IMR-90 (cell line): ENCODE measurements around the gene ATP6V1F. TPM values are rescaled to one million over a fixed set of nuclear protein-coding genes. Genes with fewer than 3 reads are reported as not detected.

ENCODE experiments used
- ATAC-seq: fragments of 200-7000 bp; cut with Tn5 transposase; 2 replicates; pipeline ENCODE4 v1.9.1; 2020; ENCODE audit warnings: low read depth, mild to moderate bottlenecking, moderate library complexity
- BruUV-seq: library from RNA; stranded (reverse); fragments of 400-500 nt; replicated peaks from 2 replicates; lab custom pipeline; 2021; lab: Mats Ljungman, UMichigan
- CTCF ChIA-PET: fragments of 300-600 bp; formaldehyde crosslinking; extraction: SDS; loops from one replicate; lab custom pipeline; 2021; ENCODE audit warnings: antibody characterized with exemption; lab: Yijun Ruan, JAX
- POLR2A ChIA-PET: fragments of 300-600 bp; sonication (Branson Sonifier 250); formaldehyde crosslinking; loops from one replicate; lab custom pipeline; 2022; ENCODE audit warnings: antibody characterized with exemption; ENCODE audit not compliant: unreplicated experiment; lab: Charles Lee
- DNase-seq: peaks from one replicate; pipeline ENCODE4 v3.0.0; 2013
- H2AFZ ChIP-seq: replicated peaks from 2 replicates; pipeline ENCODE3; 2013; ENCODE audit warnings: low read length, mild to moderate bottlenecking; ENCODE audit not compliant: poor library complexity
- H2AK5ac ChIP-seq: 2 replicates; pipeline ENCODE4 v1.6.1; 2013; ENCODE audit warnings: low read depth, low read length, inconsistent platforms
- H2AK9ac ChIP-seq: replicated peaks from 2 replicates; pipeline ENCODE3; 2013; ENCODE audit warnings: mild to moderate bottlenecking, low read depth, low read length, moderate library complexity; ENCODE audit not compliant: poor library complexity
- H2BK120ac ChIP-seq: 2 replicates; pipeline ENCODE4 v1.6.1; 2013; ENCODE audit warnings: low read depth, low read length, inconsistent platforms
- H2BK15ac ChIP-seq: 3 replicates; pipeline ENCODE4 v1.6.1; 2013; ENCODE audit warnings: low read depth, low read length, inconsistent platforms
- H2BK20ac ChIP-seq: 2 replicates; pipeline ENCODE4 v1.6.1; 2013; ENCODE audit warnings: low read depth, mild to moderate bottlenecking, inconsistent platforms, low read length, moderate library complexity
- H2BK5ac ChIP-seq: 2 replicates; pipeline ENCODE4 v1.6.1; 2013; ENCODE audit warnings: mild to moderate bottlenecking, low read depth, low read length, inconsistent platforms; ENCODE audit not compliant: poor library complexity, severe bottlenecking
- H3K14ac ChIP-seq: replicated peaks from 2 replicates; pipeline ENCODE4 v1.6.1; 2013; ENCODE audit warnings: low read depth, low read length, inconsistent platforms
- H3K18ac ChIP-seq: 2 replicates; pipeline ENCODE4 v1.6.1; 2013; ENCODE audit warnings: low read depth, low read length, control low read depth
- H3K23ac ChIP-seq: 2 replicates; pipeline ENCODE4 v1.6.1; 2013; ENCODE audit warnings: low read depth, low read length, inconsistent platforms
- H3K27ac ChIP-seq: 2 replicates; pipeline ENCODE4 v1.5.1; 2013; ENCODE audit warnings: mild to moderate bottlenecking, control low read depth, low read length; ENCODE audit not compliant: insufficient read depth
- H3K27me3 ChIP-seq: 2 replicates; pipeline ENCODE4 v1.6.1; 2013; ENCODE audit warnings: low read length; ENCODE audit not compliant: control insufficient read depth, insufficient read depth
- H3K36me3 ChIP-seq: 2 replicates; pipeline ENCODE4 v1.6.1; 2013; ENCODE audit warnings: low read length, mixed read lengths; ENCODE audit not compliant: control insufficient read depth, insufficient read depth
- H3K4ac ChIP-seq: 2 replicates; pipeline ENCODE4 v1.6.1; 2013; ENCODE audit warnings: low read depth, low read length, inconsistent platforms
- H3K4me1 ChIP-seq: 2 replicates; pipeline ENCODE4 v1.6.1; 2013; ENCODE audit warnings: low read length, mixed read lengths; ENCODE audit not compliant: control insufficient read depth, insufficient read depth
- H3K4me2 ChIP-seq: 2 replicates; pipeline ENCODE4 v1.6.1; 2013; ENCODE audit warnings: low read depth, mild to moderate bottlenecking, control low read depth, low read length, moderate library complexity
- H3K4me3 ChIP-seq: 2 replicates; pipeline ENCODE4 v1.5.1; 2013; ENCODE audit warnings: low read depth, mild to moderate bottlenecking, control low read depth, low read length, moderate library complexity; ENCODE audit not compliant: insufficient read depth
- H3K56ac ChIP-seq: 2 replicates; pipeline ENCODE4 v1.6.1; 2013; ENCODE audit warnings: low read length, inconsistent platforms; ENCODE audit not compliant: insufficient read depth; ENCODE audit errors: extremely low read depth
- H3K79me1 ChIP-seq, 2 experiments: 2 replicates each; pipeline ENCODE4 v1.6.1; 2013; ENCODE audit warnings: low read length in 2 of 2, inconsistent platforms in 1 of 2, low read depth in 1 of 2
- H3K9ac ChIP-seq: 2 replicates; pipeline ENCODE4 v1.6.1; 2013; ENCODE audit warnings: low read depth, low read length, control low read depth
- H3K9me1 ChIP-seq: 2 replicates; pipeline ENCODE4 v1.6.1; 2013; ENCODE audit warnings: low read length, inconsistent platforms; ENCODE audit not compliant: insufficient read depth
- H3K9me3 ChIP-seq: 2 replicates; pipeline ENCODE4 v1.6.1; 2013; ENCODE audit warnings: low read length; ENCODE audit not compliant: control insufficient read depth, insufficient read depth
- H4K20me1 ChIP-seq: 2 replicates; pipeline ENCODE4 v1.6.1; 2013; ENCODE audit warnings: low read length, inconsistent platforms; ENCODE audit not compliant: insufficient read depth
- H4K5ac ChIP-seq: 2 replicates; pipeline ENCODE4 v1.6.1; 2013; ENCODE audit warnings: mild to moderate bottlenecking, low read depth, low read length, control low read depth
- H4K8ac ChIP-seq, 2 experiments: 2 replicates each; pipeline ENCODE4 v1.6.1; 2013; ENCODE audit warnings: low read depth in 2 of 2, low read length in 2 of 2, control low read depth in 1 of 2, inconsistent platforms in 1 of 2
- H4K91ac ChIP-seq: 2 replicates; pipeline ENCODE4 v1.6.1; 2013; ENCODE audit warnings: low read depth, low read length, inconsistent platforms; ENCODE audit not compliant: insufficient read depth
- BHLHE40 ChIP-seq: fragments of 150-350 bp; IDR thresholded peaks from 2 replicates; pipeline ENCODE4 v1.6.1; 2016; ENCODE audit warnings: mild to moderate bottlenecking, low read depth, low read length
- CEBPB ChIP-seq: IDR thresholded peaks from 2 replicates; pipeline ENCODE4 v1.6.1; 2012; ENCODE audit warnings: low read depth, low read length, improper control_type of control experiment
- CHD1 ChIP-seq: IDR thresholded peaks from 2 replicates; pipeline ENCODE4 v1.6.1; 2012; ENCODE audit warnings: low read depth, low read length, improper control_type of control experiment
- FOS ChIP-seq: fragments of 150-350 bp; IDR thresholded peaks from 2 replicates; pipeline ENCODE4 v1.6.1; 2016; ENCODE audit warnings: low read depth, low read length
- MAFK ChIP-seq: IDR thresholded peaks from 2 replicates; pipeline ENCODE4 v1.6.1; 2012; ENCODE audit warnings: low read depth, low read length, improper control_type of control experiment
- MAZ ChIP-seq: IDR thresholded peaks from 2 replicates; pipeline ENCODE4 v1.6.1; 2012; ENCODE audit warnings: low read depth, mild to moderate bottlenecking, low read length, improper control_type of control experiment, moderate library complexity, borderline replicate concordance
- MXI1 ChIP-seq: IDR thresholded peaks from 2 replicates; pipeline ENCODE4 v1.6.1; 2012; ENCODE audit warnings: low read depth, mild to moderate bottlenecking, low read length, moderate library complexity, borderline replicate concordance
- NFE2L2 ChIP-seq: fragments of 150-350 bp; IDR thresholded peaks from 2 replicates; pipeline ENCODE4 v1.6.1; 2016; ENCODE audit warnings: low read depth, mild to moderate bottlenecking, low read length
- POLR2A ChIP-seq: IDR thresholded peaks from 2 replicates; pipeline ENCODE4 v1.6.1; 2012; ENCODE audit warnings: mild to moderate bottlenecking, low read depth, low read length
- RAD21 ChIP-seq: IDR thresholded peaks from 2 replicates; pipeline ENCODE4 v1.6.1; 2012; ENCODE audit warnings: low read length, improper control_type of control experiment
- RCOR1 ChIP-seq: IDR thresholded peaks from 2 replicates; pipeline ENCODE4 v1.6.1; 2012; ENCODE audit warnings: mild to moderate bottlenecking, low read length, improper control_type of control experiment; ENCODE audit not compliant: insufficient replicate concordance
- RFX5 ChIP-seq: IDR thresholded peaks from 2 replicates; pipeline ENCODE4 v1.8.0; 2012; ENCODE audit warnings: low read depth, mild to moderate bottlenecking, low read length, moderate library complexity
- SMC3 ChIP-seq: fragments of 150-350 bp; IDR thresholded peaks from 2 replicates; pipeline ENCODE4 v1.6.1; 2016; ENCODE audit warnings: low read depth, mild to moderate bottlenecking, antibody characterized with exemption, low read length, moderate library complexity
- WGBS, 2 experiments: methylation state at CpG; one replicate each; pipeline versions ENCODE4 v1.1.5 to v1.1.7; 2013; ENCODE audit warnings: missing lambda C conversion rate in 2 of 2; ENCODE audit not compliant: insufficient read length in 1 of 2; ENCODE audit errors: extremely low coverage in 2 of 2; 5-methylcytosine and 5-hydroxymethylcytosine counted together
- dilution Hi-C: fragments of 300-500 bp; cut with HindIII; formaldehyde crosslinking; loops from one replicate; pipeline ENCODE4 v1.14.3; 2018; ENCODE audit warnings: low sequenced_read_pairs; ENCODE audit not compliant: unreplicated experiment
- in situ Hi-C: fragments of 300-500 bp; cut with MboI; formaldehyde crosslinking; loops from 3 replicates; pipeline ENCODE4 v1.14.3; 2019; ENCODE audit warnings: low sequenced_read_pairs, inconsistent platforms, mixed read lengths
- intact Hi-C: fragments of 100-400 bp; cut with micrococcal nuclease; formaldehyde crosslinking; loops from 2 replicates; pipeline ENCODE4 v1.10.0; 2022
- polyA plus RNA-seq, 3 experiments: library from polyadenylated mRNA; depleted of rRNA; stranded (reverse); fragments of >200 nt; gene quantifications; 2 replicates each; pipeline ENCODE4 v1.2.3, GENCODE V29; 2012; ENCODE audit warnings: low replicate concordance in 1 of 3
- total RNA-seq: library from RNA; depleted of rRNA; stranded (reverse); fragments of >200 nt; gene quantifications from 2 replicates; pipeline ENCODE4 v1.2.3, GENCODE V29; 2012
- TF ChIP-seq, protein P1 (sequence below): conservative IDR thresholded peaks from 2 replicates; pipeline ENCODE4 v1.5.1; 2012; ENCODE audit warnings: mild to moderate bottlenecking, low read depth, low read length, improper control_type of control experiment
- TF ChIP-seq, protein P2 (sequence below): fragments of 150-350 bp; IDR thresholded peaks from 2 replicates; pipeline ENCODE4 v1.6.1; 2016; ENCODE audit warnings: low read depth, mild to moderate bottlenecking, low read length, moderate library complexity, borderline replicate concordance

ATP6V1F gene
- total and polyA plus RNA-seq, 2 of the 4 experiments (the other 2 are of a cell fraction): 104 to 321 TPM

DNA sequence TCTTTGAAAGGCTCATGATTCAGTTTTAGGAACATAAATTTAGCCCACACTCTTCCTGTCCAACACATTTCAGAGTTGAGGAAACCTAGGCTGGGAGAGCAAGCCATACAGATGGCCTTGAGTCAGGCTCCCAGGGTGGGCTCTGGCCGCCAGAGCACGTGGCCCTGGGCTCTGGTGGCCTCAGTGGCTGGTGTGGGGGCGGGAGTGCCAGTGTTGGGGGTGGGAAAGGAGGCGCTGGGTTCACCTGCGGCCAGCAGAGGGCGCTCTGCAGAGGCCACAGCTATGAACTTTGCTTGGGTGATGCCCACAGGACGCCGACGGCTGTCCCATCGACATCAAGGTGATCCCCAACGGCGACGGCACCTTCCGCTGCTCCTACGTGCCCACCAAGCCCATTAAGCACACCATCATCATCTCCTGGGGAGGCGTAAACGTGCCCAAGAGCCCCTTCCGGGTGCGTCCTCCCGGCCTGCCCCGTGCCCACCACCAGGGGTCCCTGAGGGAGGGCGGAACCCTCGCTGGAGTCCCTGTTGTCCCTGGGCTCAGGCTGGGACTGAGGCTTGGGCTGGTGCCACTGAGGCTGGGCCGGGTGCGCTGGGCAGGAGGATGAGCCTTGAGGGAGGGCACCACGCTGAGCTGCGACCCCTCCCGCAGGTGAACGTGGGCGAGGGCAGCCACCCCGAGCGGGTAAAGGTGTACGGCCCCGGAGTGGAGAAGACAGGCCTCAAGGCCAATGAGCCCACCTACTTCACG, 20.6 kb upstream of the ATP6V1F start:
- intact Hi-C loops: no loop called here
- H3K14ac ChIP-seq: no peak overlapping the region
- DNase-seq: peak; percentile 69
- CTCF ChIA-PET: no interaction called here
- H3K9me1 ChIP-seq: no peaks in the 10 kb centered on the region; the same call in 1 of the 2 replicates
- H3K56ac ChIP-seq: no peak overlapping the region
- no peak overlapping the region for H4K91ac ChIP-seq
- H2AFZ ChIP-seq: no peak overlapping the region
- no peak overlapping the region for H2BK120ac ChIP-seq
- no TSS peak for BruUV-seq
- WGBS, 2 experiments: 70% methylated on average over 13 of the region's 35 CpGs; no CpG with 5 or more reads in 1 of the 2 experiments
- in situ Hi-C loops: no loop called here
- no peak overlapping the region for H2BK5ac ChIP-seq
- H3K23ac ChIP-seq: no peak overlapping the region
- peaks cover 33 to 85% of the 10 kb centered on the region in 2 experiments for H3K79me1 ChIP-seq
- H3K4ac ChIP-seq: no peak overlapping the region
- no peak overlapping the region for H2BK15ac ChIP-seq
- no peak overlapping the region for H3K27ac ChIP-seq
- H3K9me3 ChIP-seq: no peaks in the 10 kb centered on the region
- H2AK5ac ChIP-seq: no peak overlapping the region
- dilution Hi-C loops: no loop called here
- H3K36me3 ChIP-seq: peaks cover 98% of the 10 kb centered on the region
- no peaks in the 10 kb centered on the region for H3K27me3 ChIP-seq
- peak; percentile 52 for ATAC-seq
- no peak overlapping the region for H4K5ac ChIP-seq
- peaks cover 3% of the 10 kb centered on the region; the same call in 1 of the 2 replicates for H3K4me1 ChIP-seq
- H4K20me1 ChIP-seq: peaks cover 98% of the 10 kb centered on the region
- no peak overlapping the region for H2AK9ac ChIP-seq
- H2BK20ac ChIP-seq: no peak overlapping the region
- no peak overlapping the region for H3K4me2 ChIP-seq
- POLR2A ChIA-PET: no interaction called here
- H4K8ac ChIP-seq: no peak overlapping the region
- no peak overlapping the region for H3K4me3 ChIP-seq
- H3K18ac ChIP-seq: no peak overlapping the region
- H3K9ac ChIP-seq: no peak overlapping the region
- TF ChIP-seq CHD1 (no peak), POLR2A (no peak), SMC3 (peak; percentile 35), MAZ (peak; percentile 44; the same call in 1 of the 2 replicates), BHLHE40 (0 out of 2 replicates have a peak, but pooled peaks have one; percentile 34), RCOR1 (no peak), RFX5 (no peak), FOS (no peak), NFE2L2 (no peak), MAFK (no peak), MXI1 (0 out of 2 replicates have a peak, but pooled peaks have one; percentile 50), CEBPB (no peak), RAD21 (peak; percentile 33)
- TF ChIP-seq, protein P1, sequence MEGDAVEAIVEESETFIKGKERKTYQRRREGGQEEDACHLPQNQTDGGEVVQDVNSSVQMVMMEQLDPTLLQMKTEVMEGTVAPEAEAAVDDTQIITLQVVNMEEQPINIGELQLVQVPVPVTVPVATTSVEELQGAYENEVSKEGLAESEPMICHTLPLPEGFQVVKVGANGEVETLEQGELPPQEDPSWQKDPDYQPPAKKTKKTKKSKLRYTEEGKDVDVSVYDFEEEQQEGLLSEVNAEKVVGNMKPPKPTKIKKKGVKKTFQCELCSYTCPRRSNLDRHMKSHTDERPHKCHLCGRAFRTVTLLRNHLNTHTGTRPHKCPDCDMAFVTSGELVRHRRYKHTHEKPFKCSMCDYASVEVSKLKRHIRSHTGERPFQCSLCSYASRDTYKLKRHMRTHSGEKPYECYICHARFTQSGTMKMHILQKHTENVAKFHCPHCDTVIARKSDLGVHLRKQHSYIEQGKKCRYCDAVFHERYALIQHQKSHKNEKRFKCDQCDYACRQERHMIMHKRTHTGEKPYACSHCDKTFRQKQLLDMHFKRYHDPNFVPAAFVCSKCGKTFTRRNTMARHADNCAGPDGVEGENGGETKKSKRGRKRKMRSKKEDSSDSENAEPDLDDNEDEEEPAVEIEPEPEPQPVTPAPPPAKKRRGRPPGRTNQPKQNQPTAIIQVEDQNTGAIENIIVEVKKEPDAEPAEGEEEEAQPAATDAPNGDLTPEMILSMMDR: peak; percentile 54
- TF ChIP-seq, protein P2, sequence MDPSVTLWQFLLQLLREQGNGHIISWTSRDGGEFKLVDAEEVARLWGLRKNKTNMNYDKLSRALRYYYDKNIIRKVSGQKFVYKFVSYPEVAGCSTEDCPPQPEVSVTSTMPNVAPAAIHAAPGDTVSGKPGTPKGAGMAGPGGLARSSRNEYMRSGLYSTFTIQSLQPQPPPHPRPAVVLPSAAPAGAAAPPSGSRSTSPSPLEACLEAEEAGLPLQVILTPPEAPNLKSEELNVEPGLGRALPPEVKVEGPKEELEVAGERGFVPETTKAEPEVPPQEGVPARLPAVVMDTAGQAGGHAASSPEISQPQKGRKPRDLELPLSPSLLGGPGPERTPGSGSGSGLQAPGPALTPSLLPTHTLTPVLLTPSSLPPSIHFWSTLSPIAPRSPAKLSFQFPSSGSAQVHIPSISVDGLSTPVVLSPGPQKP: no peak
